ENCODE results near the gene CAVIN2.

GRCh38 chr2:191789796-191790195 lies 57.1 kb downstream of the CAVIN2 start:
- TF ChIP-seq MYC (IDR thresholded peaks at IDR 0.05; ENCODE audit: borderline replicate concordance, low read length) (no peak), HOXA7 (CRISPR knock-in tag; IDR thresholded peaks at IDR 0.05) (no peak), NFE2L2 (conservative IDR thresholded peaks at IDR 0.05; ENCODE audit: low read length) (no peak), RFX5 (IDR thresholded peaks at IDR 0.05) (no peak)
